ENCODE data around the gene TMEM87A.

- TF ChIP-seq CTCF (IDR thresholded peaks at IDR 0.05) (no peak), POLR2A (IDR thresholded peaks at IDR 0.05) (no peak), EP300 (IDR thresholded peaks at IDR 0.05) (no peak)
Observed at GRCh38 chr15:42194513-42194912, 78.7 kb downstream of the TMEM87A start.
